SU-DHL-6 (cell line): ENCODE measurements around the gene VANGL2.

Experiments used
- H2AFZ ChIP-seq: fragments of 200-600 bp; sonication (generic); 2 replicates; pipeline ENCODE4 v1.6.1; 2014; ENCODE audit warnings: low read depth, mild to moderate bottlenecking, moderate library complexity, mixed read lengths, antibody characterized with exemption, low read length; ENCODE audit not compliant: severe bottlenecking
- H3F3A ChIP-seq: fragments of 200-600 bp; shearing (Covaris generic); 2 replicates; pipeline ENCODE4 v1.6.0; 2016; ENCODE audit warnings: antibody characterized with exemption, mild to moderate bottlenecking; ENCODE audit not compliant: insufficient read depth
- H3K27ac ChIP-seq: fragments of 200-600 bp; sonication (generic); 2 replicates; pipeline ENCODE4 v1.5.1; 2016; ENCODE audit warnings: low read depth, mild to moderate bottlenecking, low read length, moderate library complexity, mixed read lengths
- H3K27me3 ChIP-seq: fragments of 200-600 bp; sonication (generic), shearing (Covaris generic); 2 replicates; pipeline ENCODE4 v1.6.0; 2014; ENCODE audit warnings: mild to moderate bottlenecking, low read length
- H3K36me3 ChIP-seq: fragments of 200-600 bp; sonication (generic); 2 replicates; pipeline ENCODE4 v1.6.1; 2014; ENCODE audit warnings: mild to moderate bottlenecking, low read length, mixed read lengths
- H3K4me2 ChIP-seq: fragments of 300-600, 200-600 bp; shearing (Covaris generic), sonication (generic); 2 replicates; pipeline ENCODE4 v1.6.0; 2014; ENCODE audit warnings: low read length, low read depth, mild to moderate bottlenecking; ENCODE audit not compliant: poor library complexity, severe bottlenecking
- H3K4me3 ChIP-seq: fragments of 200-600 bp; sonication (generic); 2 replicates; pipeline ENCODE4 v1.5.1; 2014; ENCODE audit warnings: antibody characterized with exemption, low read length, mild to moderate bottlenecking, mixed read lengths; ENCODE audit not compliant: insufficient read depth, poor library complexity, severe bottlenecking
- H3K79me2 ChIP-seq: fragments of 200-600 bp; sonication (generic); 2 replicates; pipeline ENCODE4 v1.6.1; 2014; ENCODE audit warnings: mild to moderate bottlenecking, low read length, moderate library complexity; ENCODE audit not compliant: insufficient read depth
- H3K9ac ChIP-seq: fragments of 200-600 bp; sonication (generic); 2 replicates; pipeline ENCODE4 v1.7.0; 2014; ENCODE audit warnings: mild to moderate bottlenecking, low read length
- H3K9me2 ChIP-seq: fragments of 200-600 bp; sonication (generic); replicated peaks from 2 replicates; pipeline ENCODE4 v1.6.1; 2014; ENCODE audit warnings: low read length; ENCODE audit not compliant: insufficient read depth
- H3K9me3 ChIP-seq: fragments of 200-600 bp; sonication (generic); 2 replicates; pipeline ENCODE4 v1.6.1; 2014; ENCODE audit warnings: low read length, mixed read lengths; ENCODE audit not compliant: insufficient read depth
- H4K20me1 ChIP-seq: fragments of 200-600 bp; sonication (generic); 2 replicates; pipeline ENCODE4 v1.6.1; 2014; ENCODE audit warnings: low read depth, mild to moderate bottlenecking, antibody characterized with exemption, low read length, moderate library complexity, mixed read lengths
- EZH2phosphoT487 ChIP-seq: fragments of 200-600 bp; sonication (generic), shearing (Covaris generic); conservative IDR thresholded peaks from 2 replicates; pipeline ENCODE4 v1.6.1; 2018; ENCODE audit warnings: mild to moderate bottlenecking, antibody characterized with exemption, low read length, moderate library complexity, mixed read lengths
- TF ChIP-seq, protein P1 (sequence below): fragments of 200-600 bp; sonication (generic); IDR thresholded peaks from one replicate; pipeline ENCODE4 v1.5.1; 2017; ENCODE audit warnings: antibody characterized with exemption, mild to moderate bottlenecking, low read length, moderate library complexity; ENCODE audit not compliant: insufficient read depth, poor library complexity, severe bottlenecking

VANGL2 gene

DNA sequence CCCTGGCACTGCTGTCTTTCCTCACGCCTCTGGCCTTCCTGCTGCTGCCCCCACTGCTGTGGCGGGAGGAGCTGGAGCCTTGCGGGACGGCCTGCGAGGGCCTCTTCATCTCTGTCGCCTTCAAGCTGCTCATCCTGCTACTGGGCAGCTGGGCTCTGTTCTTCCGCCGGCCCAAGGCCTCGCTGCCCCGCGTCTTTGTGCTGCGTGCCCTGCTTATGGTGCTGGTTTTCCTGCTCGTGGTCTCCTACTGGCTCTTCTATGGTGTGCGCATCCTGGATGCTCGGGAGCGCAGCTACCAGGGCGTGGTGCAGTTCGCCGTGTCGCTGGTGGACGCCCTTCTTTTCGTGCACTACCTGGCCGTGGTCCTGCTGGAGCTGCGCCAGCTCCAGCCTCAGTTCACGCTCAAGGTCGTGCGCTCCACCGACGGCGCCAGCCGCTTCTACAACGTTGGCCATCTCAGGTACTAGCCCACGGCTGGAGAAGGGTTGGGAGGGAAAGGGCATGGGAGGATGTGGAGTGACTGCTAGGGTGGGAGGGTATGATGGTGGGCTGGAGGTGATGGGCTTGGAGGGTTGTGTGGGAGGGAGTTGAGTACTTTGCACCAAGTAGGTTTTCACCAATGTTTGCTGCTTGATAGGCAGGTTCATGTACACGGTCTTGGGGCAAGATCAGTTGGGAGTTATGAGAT is 18.9 kb downstream of the VANGL2 start:
- Histone ChIP-seq H2AFZ (no peak overlapping the region), H3K36me3 (no peaks in the 10 kb centered on the region), H3K27ac (no peak overlapping the region), H3K4me2 (no peak overlapping the region), H4K20me1 (no peaks in the 10 kb centered on the region), H3K27me3 (no peaks in the 10 kb centered on the region), H3F3A (no peaks in the 10 kb centered on the region), H3K9me3 (no peaks in the 10 kb centered on the region), H3K9ac (no peak overlapping the region), H3K4me3 (no peak overlapping the region), H3K9me2 (no peaks in the 10 kb centered on the region), H3K79me2 (no peaks in the 10 kb centered on the region)
- TF ChIP-seq EZH2phosphoT487 = no peak
- TF ChIP-seq, protein P1, sequence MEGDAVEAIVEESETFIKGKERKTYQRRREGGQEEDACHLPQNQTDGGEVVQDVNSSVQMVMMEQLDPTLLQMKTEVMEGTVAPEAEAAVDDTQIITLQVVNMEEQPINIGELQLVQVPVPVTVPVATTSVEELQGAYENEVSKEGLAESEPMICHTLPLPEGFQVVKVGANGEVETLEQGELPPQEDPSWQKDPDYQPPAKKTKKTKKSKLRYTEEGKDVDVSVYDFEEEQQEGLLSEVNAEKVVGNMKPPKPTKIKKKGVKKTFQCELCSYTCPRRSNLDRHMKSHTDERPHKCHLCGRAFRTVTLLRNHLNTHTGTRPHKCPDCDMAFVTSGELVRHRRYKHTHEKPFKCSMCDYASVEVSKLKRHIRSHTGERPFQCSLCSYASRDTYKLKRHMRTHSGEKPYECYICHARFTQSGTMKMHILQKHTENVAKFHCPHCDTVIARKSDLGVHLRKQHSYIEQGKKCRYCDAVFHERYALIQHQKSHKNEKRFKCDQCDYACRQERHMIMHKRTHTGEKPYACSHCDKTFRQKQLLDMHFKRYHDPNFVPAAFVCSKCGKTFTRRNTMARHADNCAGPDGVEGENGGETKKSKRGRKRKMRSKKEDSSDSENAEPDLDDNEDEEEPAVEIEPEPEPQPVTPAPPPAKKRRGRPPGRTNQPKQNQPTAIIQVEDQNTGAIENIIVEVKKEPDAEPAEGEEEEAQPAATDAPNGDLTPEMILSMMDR = no peak

DNA sequence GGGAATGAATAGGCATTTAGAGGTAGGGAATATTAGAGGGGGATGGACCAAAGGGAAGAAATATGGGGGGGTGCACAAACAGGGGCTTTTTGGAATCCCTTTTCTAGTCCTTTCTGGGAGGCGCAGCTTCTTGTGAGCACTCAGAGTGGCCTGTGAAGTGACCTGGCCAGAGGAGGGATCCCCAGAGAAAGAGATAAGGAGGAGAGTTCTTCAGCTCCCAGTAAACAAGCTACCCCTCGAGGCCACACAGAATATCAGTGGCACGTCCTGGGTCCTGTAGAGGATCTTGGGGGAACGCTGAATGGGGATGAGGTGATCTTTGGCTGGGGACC is 19.4 kb downstream of the VANGL2 start:
- no peaks in the 10 kb centered on the region for H3K9me3 ChIP-seq
- H3F3A ChIP-seq = no peaks in the 10 kb centered on the region
- no peak overlapping the region for H3K27ac ChIP-seq
- H3K9me2 ChIP-seq = no peaks in the 10 kb centered on the region
- H3K27me3 ChIP-seq = no peaks in the 10 kb centered on the region
- H2AFZ ChIP-seq = no peak overlapping the region
- no peak overlapping the region for H3K4me3 ChIP-seq
- H3K4me2 ChIP-seq = no peak overlapping the region
- no peak overlapping the region for H3K9ac ChIP-seq
- TF ChIP-seq, protein P1 = no peak
- no peak for TF ChIP-seq EZH2phosphoT487
- no peaks in the 10 kb centered on the region for H3K79me2 ChIP-seq
- no peaks in the 10 kb centered on the region for H3K36me3 ChIP-seq
- H4K20me1 ChIP-seq = no peaks in the 10 kb centered on the region

DNA sequence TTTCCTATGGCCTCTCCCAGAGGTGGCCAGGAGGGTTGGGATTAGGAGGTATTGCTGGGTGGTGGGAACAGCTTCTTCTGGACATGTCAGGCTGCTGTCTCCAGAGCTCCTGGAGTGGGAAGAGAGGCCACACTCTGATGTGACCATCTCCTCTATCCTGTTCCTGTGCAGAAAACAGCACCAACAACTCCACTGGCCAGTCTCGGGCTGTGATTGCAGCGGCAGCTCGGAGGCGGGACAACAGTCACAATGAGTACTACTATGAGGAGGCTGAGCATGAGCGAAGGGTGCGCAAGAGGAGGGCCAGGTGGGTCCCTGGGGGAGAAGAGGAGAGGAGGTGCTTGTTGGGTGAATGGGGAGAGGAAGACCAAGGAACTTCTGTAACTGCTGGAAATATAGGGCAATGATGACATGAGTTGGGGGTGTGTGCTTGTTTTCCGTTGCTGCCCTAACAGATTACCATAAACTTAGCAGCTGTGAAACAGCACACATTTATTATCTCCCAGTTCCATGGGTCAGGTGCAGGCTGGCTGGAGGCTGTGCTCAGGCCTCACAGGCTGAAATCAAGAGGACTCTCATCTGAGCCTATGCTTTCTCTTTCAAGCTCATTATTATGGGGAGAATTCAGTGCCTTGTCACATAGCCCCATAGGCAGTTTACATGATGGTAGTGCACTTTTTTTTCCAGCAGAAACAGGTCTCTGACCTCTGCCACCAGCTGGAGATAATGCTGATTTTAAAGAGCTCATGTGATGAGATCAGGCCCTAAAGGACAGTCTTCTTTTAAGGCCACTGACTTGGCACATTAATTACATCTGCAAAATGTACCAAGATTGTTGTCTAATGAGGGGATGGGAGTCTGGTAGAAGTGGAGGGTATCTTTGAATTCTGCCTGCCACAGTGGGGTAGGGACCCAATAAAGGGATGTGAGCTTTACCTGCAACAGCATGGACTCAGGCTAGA is 20.8 kb downstream of the VANGL2 start:
- H3K4me3 ChIP-seq = no peak overlapping the region
- no peak overlapping the region for H3K27ac ChIP-seq
- H3K36me3 ChIP-seq = no peaks in the 10 kb centered on the region
- no peaks in the 10 kb centered on the region for H4K20me1 ChIP-seq
- H3K27me3 ChIP-seq = no peaks in the 10 kb centered on the region
- H2AFZ ChIP-seq = no peak overlapping the region
- H3K9me2 ChIP-seq = no peaks in the 10 kb centered on the region
- no peaks in the 10 kb centered on the region for H3K9me3 ChIP-seq
- H3F3A ChIP-seq = no peaks in the 10 kb centered on the region
- no peak overlapping the region for H3K4me2 ChIP-seq
- no peak overlapping the region for H3K9ac ChIP-seq
- no peaks in the 10 kb centered on the region for H3K79me2 ChIP-seq
- TF ChIP-seq EZH2phosphoT487 = no peak
- TF ChIP-seq, protein P1 = no peak
